H1 (cell line): ENCODE measurements around the gene CHSY1. TPM values are rescaled to one million over a fixed set of nuclear protein-coding genes. Genes with fewer than 3 reads are reported as not detected.

Experiments
- EZH2 ChIP-seq: fragments of 200-600 bp; sonication (generic); IDR thresholded peaks from 2 replicates; pipeline ENCODE4 v1.7.1; 2012; ENCODE audit warnings: low read depth, mild to moderate bottlenecking, moderate library complexity, low read length, inconsistent platforms; ENCODE audit not compliant: severe bottlenecking
- SRF ChIP-seq: IDR thresholded peaks from 2 replicates; pipeline ENCODE4 v1.6.1; 2011; ENCODE audit warnings: mild to moderate bottlenecking, low read depth, low read length, moderate library complexity
- polyA plus RNA-seq, 7 experiments: library from polyadenylated mRNA; depleted of rRNA in 3 of 7; stranded (reverse) in 5 of 7; unstranded in 2 of 7; fragments of >200 nt in 5 of 7; fragments of 200-250 nt in 2 of 7; gene quantifications; 1 replicate in 5 of 7; 2 replicates in 1 of 7; 4 replicates in 1 of 7; pipeline versions ENCODE4 v1.2.1 to v1.2.3, GENCODE V29; 2011 to 2013; ENCODE audit warnings: missing spikeins in 2 of 7, mixed read lengths in 2 of 7
- total RNA-seq: library from RNA; stranded (reverse); fragmentation: NEBNext Ultra II Directional; extraction: Animal tissue kit (Norgen Biotek cat#: 25700); gene quantifications from 2 replicates; pipeline ENCODE4 v1.2.1, GENCODE V29; 2021

The CHSY1 gene
- total and polyA plus RNA-seq, 2 of the 8 experiments (the other 6 are each of a cell fraction or from before 2014, with no cell fraction given) = 24.9 to 60.7 TPM

GRCh38 chr15:101220060-101220459 is 31.8 kb downstream of the CHSY1 start (continued):
- TF ChIP-seq EZH2 = no peak
- TF ChIP-seq SRF = no peak
- TF ChIP-seq, all 59 proteins: peak for 0
